ENCODE results near the gene SYNE2. TPM values are rescaled to one million over a fixed set of nuclear protein-coding genes. Genes with fewer than 3 reads are reported as not detected.
A peak's percentile ranks its signal among the peaks of the same experiment; 100 is the strongest.
"Not testable (repeated sequence)": the region's sequence is repeated elsewhere in the genome, so short reads cannot be mapped to it uniquely, and the experiment has no call there.

SYNE2 gene
- total RNA-seq (2014; rRNA removed; shearing (Covaris generic); ENCODE audit: low replicate concordance), result 22.5 and 25.9 TPM in 2 replicates

GRCh38 chr14:63852817-63853731, at the start of gene SYNE2:
Gene SYNE2 (plus strand): TSS chr14:63853004. CDS start chr14:63909149, 56,145 bp downstream.
- Histone ChIP-seq H2AFZ (ENCODE audit: low read length) (peak within 1 kb of the TSS; percentile 97), H4K20me1 (ENCODE audit: insufficient read depth, low read depth, low read length) (peaks cover 6% of the 10 kb centered on the region; the same call in 1 of the 2 replicates), H3K9me3 (ENCODE audit: low read length) (no peaks in the 10 kb centered on the region), H3K9ac (ENCODE audit: low read length) (peak within 1 kb of the TSS; percentile 75), H3K36me3 (ENCODE audit: insufficient read depth, low read length) (no peaks in the 10 kb centered on the region), H3K9me2 (replicated peaks; ENCODE audit: insufficient read depth, low read length) (no peaks in the 10 kb centered on the region), H3K79me2 (ENCODE audit: low read length) (no peaks in the 10 kb centered on the region), H3K27ac (ENCODE audit: low read length) (no peak within 1 kb of the TSS), H3K4me2 (ENCODE audit: low read depth, low read length, poor library complexity, severe bottlenecking) (peak within 1 kb of the TSS; percentile 92), H3K4me1 (ENCODE audit: low read length) (peaks cover 21% of the 10 kb centered on the region), H3K4me3 (ENCODE audit: low read length) (peak within 1 kb of the TSS; percentile 72), H3K27me3 (ENCODE audit: low read length) (peaks cover 3% of the 10 kb centered on the region; the same call in 1 of the 2 replicates)
- peak; percentile 92 for DNase-seq

DNA sequence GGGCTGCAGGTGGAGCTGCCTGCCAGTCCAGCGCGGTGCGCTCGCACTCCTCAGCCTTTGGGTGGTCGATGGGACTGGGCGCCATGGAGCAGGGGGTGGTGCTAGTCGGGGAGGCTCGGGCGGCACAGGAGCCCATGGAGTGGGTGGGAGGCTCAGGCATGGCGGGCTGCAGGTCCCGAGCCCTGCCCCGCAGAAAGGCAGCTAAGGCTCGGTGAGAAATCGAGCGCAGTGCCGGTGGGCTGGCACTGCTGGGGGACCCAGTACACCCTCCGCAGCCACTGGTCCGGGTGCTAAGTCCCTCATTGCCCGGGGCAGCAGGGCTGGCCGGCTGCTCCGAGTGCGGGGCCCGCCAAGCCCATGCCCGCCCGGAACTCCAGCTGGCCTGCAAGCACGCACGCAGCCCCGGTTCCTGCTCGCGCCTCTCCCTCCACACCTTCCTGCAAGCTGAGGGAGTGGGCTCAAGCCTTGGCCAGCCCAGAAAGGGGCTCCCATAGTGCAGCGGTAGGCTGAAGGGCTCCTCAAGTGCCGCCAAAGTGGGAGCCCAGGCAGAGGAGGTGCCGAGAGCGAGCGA, 49.5 kb upstream of the SYNE2 start:
- not testable (repeated sequence) for H3K9ac ChIP-seq (ENCODE audit: low read length); H3K9me3 ChIP-seq (ENCODE audit: low read length); H3K79me2 ChIP-seq (ENCODE audit: low read length); H3K36me3 ChIP-seq (ENCODE audit: insufficient read depth, low read length); H4K20me1 ChIP-seq (ENCODE audit: insufficient read depth, low read depth, low read length); DNase-seq; H3K4me2 ChIP-seq (ENCODE audit: low read depth, low read length, poor library complexity, severe bottlenecking); H3K4me3 ChIP-seq (ENCODE audit: low read length); H3K4me1 ChIP-seq (ENCODE audit: low read length); H2AFZ ChIP-seq (ENCODE audit: low read length); H3K27me3 ChIP-seq (ENCODE audit: low read length); H3K27ac ChIP-seq (ENCODE audit: low read length); H3K9me2 ChIP-seq (replicated peaks; ENCODE audit: insufficient read depth, low read length)

GRCh38 chr14:63806064-63806463, 46.7 kb upstream of the SYNE2 start:
- H4K20me1 ChIP-seq (ENCODE audit: insufficient read depth, low read depth, low read length); H2AFZ ChIP-seq (ENCODE audit: low read length); H3K4me1 ChIP-seq (ENCODE audit: low read length); H3K9ac ChIP-seq (ENCODE audit: low read length); DNase-seq; H3K27me3 ChIP-seq (ENCODE audit: low read length); H3K4me2 ChIP-seq (ENCODE audit: low read depth, low read length, poor library complexity, severe bottlenecking); H3K9me3 ChIP-seq (ENCODE audit: low read length); H3K27ac ChIP-seq (ENCODE audit: low read length); H3K36me3 ChIP-seq (ENCODE audit: insufficient read depth, low read length); H3K4me3 ChIP-seq (ENCODE audit: low read length); H3K9me2 ChIP-seq (replicated peaks; ENCODE audit: insufficient read depth, low read length); H3K79me2 ChIP-seq (ENCODE audit: low read length): not testable (repeated sequence)

DNA sequence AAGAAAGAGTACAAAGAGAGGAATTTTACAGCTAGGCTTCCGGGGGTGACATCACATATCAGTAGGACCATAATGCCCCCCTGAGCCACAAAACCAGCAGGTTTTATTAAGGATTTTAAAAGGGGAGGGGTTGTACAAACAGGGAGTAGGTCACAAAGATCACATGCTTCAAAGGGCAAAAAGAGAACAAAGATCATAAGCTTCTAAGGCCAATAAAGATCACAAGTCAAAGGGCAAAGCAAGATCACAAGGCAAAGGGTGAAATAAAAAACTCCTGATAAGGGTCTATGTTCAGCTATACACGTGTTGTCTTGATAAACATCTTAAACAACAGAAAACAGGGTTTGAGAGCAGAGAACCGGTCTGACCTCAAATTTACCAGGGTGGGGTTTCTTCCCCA, 41.1 kb upstream of the SYNE2 start:
- not testable (repeated sequence) for H3K36me3 ChIP-seq (ENCODE audit: insufficient read depth, low read length); H2AFZ ChIP-seq (ENCODE audit: low read length); H3K4me3 ChIP-seq (ENCODE audit: low read length); DNase-seq; H3K27ac ChIP-seq (ENCODE audit: low read length); H3K9me3 ChIP-seq (ENCODE audit: low read length); H3K9ac ChIP-seq (ENCODE audit: low read length); H4K20me1 ChIP-seq (ENCODE audit: insufficient read depth, low read depth, low read length); H3K79me2 ChIP-seq (ENCODE audit: low read length); H3K4me2 ChIP-seq (ENCODE audit: low read depth, low read length, poor library complexity, severe bottlenecking); H3K27me3 ChIP-seq (ENCODE audit: low read length); H3K4me1 ChIP-seq (ENCODE audit: low read length); H3K9me2 ChIP-seq (replicated peaks; ENCODE audit: insufficient read depth, low read length)

GRCh38 chr14:63833728-63834127, 19.1 kb upstream of the SYNE2 start:
- no peaks in the 10 kb centered on the region for H3K9me3 ChIP-seq (ENCODE audit: low read length)
- H3K27me3 ChIP-seq (ENCODE audit: low read length), result no peaks in the 10 kb centered on the region
- H3K4me2 ChIP-seq (ENCODE audit: low read depth, low read length, poor library complexity, severe bottlenecking), result no peak overlapping the region
- H3K4me1 ChIP-seq (ENCODE audit: low read length), result no peaks in the 10 kb centered on the region
- no peaks in the 10 kb centered on the region for H3K9me2 ChIP-seq (replicated peaks; ENCODE audit: insufficient read depth, low read length)
- H2AFZ ChIP-seq (ENCODE audit: low read length), result no peak overlapping the region
- H3K9ac ChIP-seq (ENCODE audit: low read length), result no peak overlapping the region
- H3K27ac ChIP-seq (ENCODE audit: low read length), result no peak overlapping the region
- no peaks in the 10 kb centered on the region for H4K20me1 ChIP-seq (ENCODE audit: insufficient read depth, low read depth, low read length)
- DNase-seq, result no peak
- H3K36me3 ChIP-seq (ENCODE audit: insufficient read depth, low read length), result no peaks in the 10 kb centered on the region
- H3K4me3 ChIP-seq (ENCODE audit: low read length), result no peak overlapping the region
- no peaks in the 10 kb centered on the region for H3K79me2 ChIP-seq (ENCODE audit: low read length)

- no peaks in the 10 kb centered on the region for H3K79me2 ChIP-seq (ENCODE audit: low read length)
- H4K20me1 ChIP-seq (ENCODE audit: insufficient read depth, low read depth, low read length), result no peaks in the 10 kb centered on the region
- no peaks in the 10 kb centered on the region for H3K9me2 ChIP-seq (replicated peaks; ENCODE audit: insufficient read depth, low read length)
- no peak overlapping the region for H3K4me2 ChIP-seq (ENCODE audit: low read depth, low read length, poor library complexity, severe bottlenecking)
- peaks cover 2% of the 10 kb centered on the region; the same call in 1 of the 2 replicates for H3K9me3 ChIP-seq (ENCODE audit: low read length)
- H3K9ac ChIP-seq (ENCODE audit: low read length), result no peak overlapping the region
- peak; percentile 80 for DNase-seq
- H3K4me3 ChIP-seq (ENCODE audit: low read length), result no peak overlapping the region
- H3K27me3 ChIP-seq (ENCODE audit: low read length), result no peaks in the 10 kb centered on the region
- no peaks in the 10 kb centered on the region for H3K4me1 ChIP-seq (ENCODE audit: low read length)
- H2AFZ ChIP-seq (ENCODE audit: low read length), result no peak overlapping the region
- no peak overlapping the region for H3K27ac ChIP-seq (ENCODE audit: low read length)
- no peaks in the 10 kb centered on the region for H3K36me3 ChIP-seq (ENCODE audit: insufficient read depth, low read length)
Measured at GRCh38 chr14:63840981-63841380, 11.8 kb upstream of the SYNE2 start.

GRCh38 chr14:63843796-63844195, 9.0 kb upstream of the SYNE2 start:
- no peak overlapping the region for H3K4me3 ChIP-seq (ENCODE audit: low read length)
- H3K27ac ChIP-seq (ENCODE audit: low read length), result no peak overlapping the region
- no peak for DNase-seq
- H3K27me3 ChIP-seq (ENCODE audit: low read length), result 0 out of 2 replicates have a peak, but pooled peaks cover 2% of the 10 kb centered on the region
- H3K79me2 ChIP-seq (ENCODE audit: low read length), result no peaks in the 10 kb centered on the region
- no peaks in the 10 kb centered on the region for H3K36me3 ChIP-seq (ENCODE audit: insufficient read depth, low read length)
- H3K9me2 ChIP-seq (replicated peaks; ENCODE audit: insufficient read depth, low read length), result no peaks in the 10 kb centered on the region
- H4K20me1 ChIP-seq (ENCODE audit: insufficient read depth, low read depth, low read length), result no peaks in the 10 kb centered on the region
- no peak overlapping the region for H2AFZ ChIP-seq (ENCODE audit: low read length)
- no peaks in the 10 kb centered on the region for H3K4me1 ChIP-seq (ENCODE audit: low read length)
- no peak overlapping the region for H3K9ac ChIP-seq (ENCODE audit: low read length)
- no peak overlapping the region for H3K4me2 ChIP-seq (ENCODE audit: low read depth, low read length, poor library complexity, severe bottlenecking)
- H3K9me3 ChIP-seq (ENCODE audit: low read length), result peaks cover 2% of the 10 kb centered on the region; the same call in 1 of the 2 replicates

DNA sequence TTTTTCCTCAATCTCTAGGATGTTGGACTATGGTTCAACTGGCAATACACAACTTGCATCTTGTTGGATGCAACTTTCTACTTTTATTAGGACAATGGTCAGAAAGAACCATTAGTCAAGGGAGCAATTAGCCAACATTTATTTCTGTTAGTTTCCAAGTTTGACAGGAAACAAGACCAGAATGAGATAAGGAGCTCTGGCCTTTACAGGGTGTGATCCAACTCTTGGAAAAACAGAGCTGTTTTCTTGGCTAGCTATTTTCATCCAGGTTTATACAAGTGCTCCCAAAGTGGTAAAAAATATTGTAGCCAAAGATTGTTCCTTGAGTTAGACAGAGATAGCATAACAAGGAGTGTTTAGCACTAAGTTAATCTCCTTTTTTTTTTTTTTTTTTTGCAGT, 3.9 kb upstream of the SYNE2 start:
- no peaks in the 10 kb centered on the region for H3K79me2 ChIP-seq (ENCODE audit: low read length)
- no peak overlapping the region for H3K27ac ChIP-seq (ENCODE audit: low read length)
- 0 out of 2 replicates have a peak, but pooled peaks cover 3% of the 10 kb centered on the region for H3K27me3 ChIP-seq (ENCODE audit: low read length)
- H3K4me3 ChIP-seq (ENCODE audit: low read length), result no peak overlapping the region
- H4K20me1 ChIP-seq (ENCODE audit: insufficient read depth, low read depth, low read length), result no peaks in the 10 kb centered on the region
- no peaks in the 10 kb centered on the region for H3K36me3 ChIP-seq (ENCODE audit: insufficient read depth, low read length)
- no peak overlapping the region for H2AFZ ChIP-seq (ENCODE audit: low read length)
- H3K9ac ChIP-seq (ENCODE audit: low read length), result no peak overlapping the region
- no peaks in the 10 kb centered on the region for H3K9me3 ChIP-seq (ENCODE audit: low read length)
- no peak overlapping the region for H3K4me2 ChIP-seq (ENCODE audit: low read depth, low read length, poor library complexity, severe bottlenecking)
- no peaks in the 10 kb centered on the region for H3K9me2 ChIP-seq (replicated peaks; ENCODE audit: insufficient read depth, low read length)
- peaks cover 9% of the 10 kb centered on the region for H3K4me1 ChIP-seq (ENCODE audit: low read length)
- no peak for DNase-seq
